A549 treated with CpdA at 1 μM for 4 hours (cell line): ENCODE results near the gene EPG5. TPM values are rescaled to one million over a fixed set of nuclear protein-coding genes. Genes with fewer than 3 reads are reported as not detected.

Experiments used
- total RNA-seq: library from RNA; stranded (reverse); fragments of 200-300 nt; extraction: Qiagen RNA extraction; gene quantifications from 5 replicates; pipeline ENCODE4 v1.2.3, GENCODE V29; 2022; ENCODE audit warnings: low read depth

Gene EPG5
- 4.0 to 5.2 TPM (median 4.3 TPM) in 5 replicates for total RNA-seq

DNA sequence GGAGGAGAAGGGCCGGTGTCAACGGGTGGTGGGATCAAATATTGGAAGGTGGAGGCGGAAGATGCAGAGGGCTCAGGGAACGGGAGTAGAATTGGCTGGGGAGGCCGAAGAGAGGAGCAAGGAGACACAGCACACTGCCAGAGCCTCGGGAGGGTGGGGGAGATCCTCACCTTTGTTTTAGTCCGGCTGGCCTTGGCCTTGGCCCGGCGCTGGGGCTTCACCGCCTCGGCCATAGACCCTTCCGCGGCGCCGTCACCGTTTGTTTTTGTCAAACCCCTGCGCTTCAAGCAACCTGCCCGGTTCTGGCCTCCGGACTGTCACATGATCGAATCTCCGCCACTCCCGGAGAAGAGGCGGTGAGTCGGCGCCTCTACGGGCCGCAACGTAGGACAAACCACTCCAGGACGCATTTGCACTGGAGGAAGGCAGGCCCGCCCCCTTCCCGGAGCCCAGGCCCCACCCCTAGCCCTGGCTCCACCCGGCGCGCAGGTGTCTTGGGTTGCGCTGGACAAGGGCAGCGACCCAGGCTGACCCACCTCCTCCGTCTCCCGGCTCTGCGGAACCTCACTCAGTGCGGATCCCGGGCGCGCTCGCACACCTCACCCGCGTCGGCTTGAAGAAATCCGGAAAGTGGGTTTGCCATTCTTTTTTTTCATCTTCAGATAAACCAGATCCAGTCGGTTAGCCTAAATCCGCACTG, at the start of gene EPG5:
Gene EPG5, minus strand, starts transcription at position 323 of the 700 bp plus-strand sequence. Its CDS starts 90 bp downstream, at position 233.

DNA sequence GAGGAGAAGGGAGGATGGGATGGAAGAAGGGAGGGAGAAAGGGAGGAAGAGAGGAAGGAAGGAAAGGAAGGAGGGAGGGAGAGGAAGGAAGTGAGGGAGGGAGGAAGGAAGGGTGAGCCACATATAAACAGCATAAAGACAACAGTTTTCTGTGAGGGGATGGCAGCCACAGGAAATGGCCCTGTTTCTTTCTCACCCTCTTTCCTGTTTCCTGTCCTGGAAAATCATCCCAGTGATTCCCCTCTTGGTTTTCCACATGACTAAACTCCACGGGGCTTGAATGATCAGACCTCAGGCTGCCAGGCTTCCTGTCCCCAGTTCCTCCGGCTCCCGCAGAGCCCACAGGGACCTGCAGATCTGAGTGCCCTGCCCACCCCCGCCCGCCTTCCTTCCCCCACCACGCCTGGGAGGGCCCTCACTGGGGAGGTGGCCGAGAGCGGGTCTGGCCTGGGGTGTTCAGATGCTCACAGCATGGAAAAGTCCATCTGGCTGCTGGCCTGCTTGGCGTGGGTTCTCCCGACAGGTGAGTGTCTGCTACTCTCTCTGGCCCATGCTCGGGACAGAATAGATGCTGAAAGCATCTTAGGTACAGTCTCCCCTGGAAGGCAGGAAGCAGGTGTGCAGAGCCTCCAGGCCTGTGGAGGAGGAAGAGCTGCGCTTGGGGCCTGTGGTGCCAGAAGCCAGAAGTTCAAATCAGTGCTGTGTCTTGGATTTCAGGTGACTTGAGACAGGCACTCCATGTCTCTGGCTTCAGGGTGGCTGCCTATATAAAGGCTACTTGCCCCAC, 141.7 kb downstream of the EPG5 start, which contains the start of gene SIGLEC15:
Gene SIGLEC15, plus strand, starts transcription at position 418 of the 787 bp plus-strand sequence. Its CDS starts 54 bp downstream, at position 472.

Other genes starting within 250 kb of the EPG5 start
- 0.05 to 0.26 TPM (median 0.13 TPM) in 3 of 5 replicates, not detected in the others for gene SLC14A1, start 243.1 kb downstream of the EPG5 start, total RNA-seq
- gene SIGLEC15, start 141.7 kb downstream of the EPG5 start, total RNA-seq: 0.08 to 0.09 TPM (median 0.09 TPM) in 4 of 5 replicates, not detected in the other
- gene PSTPIP2, start 104.9 kb upstream of the EPG5 start, total RNA-seq: 0.16 to 0.47 TPM (median 0.33 TPM) in 5 replicates
- gene ATP5F1A, start 131.0 kb upstream of the EPG5 start, total RNA-seq: 301 to 334 TPM (median 318 TPM) in 5 replicates
- 34.6 to 59.5 TPM (median 37.5 TPM) in 5 replicates for gene HAUS1, start 137.1 kb upstream of the EPG5 start, total RNA-seq